GM21447 (cell line): ENCODE data around the gene CCNB3.
"Not testable (repeated sequence)": the region's sequence is repeated elsewhere in the genome, so short reads cannot be mapped to it uniquely, and the experiment has no call there.

ENCODE experiments used
- ATAC-seq: cut with Tn5 transposase; IDR thresholded peaks from one replicate; pipeline ENCODE4 v1.9.1; 2021; ENCODE audit not compliant: unreplicated experiment

CCNB3 gene

GRCh38 chrX:50204364-50204899 is at the start of gene CCNB3:
Gene CCNB3 (plus strand): TSS chrX:50204765. CDS start chrX:50285164, 80,399 bp downstream.
- ATAC-seq, result peak; percentile 98

- no peak for ATAC-seq
Observed at GRCh38 chrX:50157545-50158135, 46.9 kb upstream of the CCNB3 start.

GRCh38 chrX:50158593-50158992 is 46.0 kb upstream of the CCNB3 start:
- no peak for ATAC-seq

- no peak for ATAC-seq
Observed at GRCh38 chrX:50161127-50161526, 43.4 kb upstream of the CCNB3 start.

- ATAC-seq, result no peak
Observed at GRCh38 chrX:50165727-50166126, 38.8 kb upstream of the CCNB3 start.

- ATAC-seq, result no peak
Observed at GRCh38 chrX:50167366-50167765, 37.2 kb upstream of the CCNB3 start.

- ATAC-seq, result peak; percentile 51
Observed at GRCh38 chrX:50168241-50168687, 36.3 kb upstream of the CCNB3 start.

- no peak for ATAC-seq
Observed at GRCh38 chrX:50169717-50170116, 34.8 kb upstream of the CCNB3 start.

GRCh38 chrX:50180073-50180940 is 24.3 kb upstream of the CCNB3 start:
- no peak for ATAC-seq

- no peak for ATAC-seq
Observed at GRCh38 chrX:50183891-50184290, 20.7 kb upstream of the CCNB3 start.

- ATAC-seq, result no peak
Observed at GRCh38 chrX:50188859-50189600, 15.5 kb upstream of the CCNB3 start.

GRCh38 chrX:50198348-50198747 is 6.2 kb upstream of the CCNB3 start:
- no peak for ATAC-seq

- ATAC-seq, result no peak
Observed at GRCh38 chrX:50200907-50201306, 3.7 kb upstream of the CCNB3 start, which contains the start of gene AKAP4. Gene AKAP4 (minus strand): TSS chrX:50201007. CDS start chrX:50200889, 118 bp downstream.

- ATAC-seq, result no peak
Observed at GRCh38 chrX:50202539-50202938, 2.0 kb upstream of the CCNB3 start.

GRCh38 chrX:50206753-50207152 is 2.2 kb downstream of the CCNB3 start:
- ATAC-seq, result no peak

GRCh38 chrX:50211510-50211909 is 6.9 kb downstream of the CCNB3 start:
- ATAC-seq, result no peak

GRCh38 chrX:50281253-50281652 is 76.7 kb downstream of the CCNB3 start:
- no peak for ATAC-seq

GRCh38 chrX:50327235-50327634 is 122.7 kb downstream of the CCNB3 start:
- no peak for ATAC-seq

GRCh38 chrX:50332668-50333067 is 128.1 kb downstream of the CCNB3 start:
- ATAC-seq, result not testable (repeated sequence)

- ATAC-seq, result no peak
Observed at GRCh38 chrX:50333308-50333707, 128.7 kb downstream of the CCNB3 start.

- ATAC-seq, result no peak
Observed at GRCh38 chrX:50343917-50344316, 139.4 kb downstream of the CCNB3 start.
